ENCODE measurements around the gene ZNF565.
A peak's percentile ranks its signal among the peaks of the same experiment; 100 is the strongest.

ZNF565 gene

DNA sequence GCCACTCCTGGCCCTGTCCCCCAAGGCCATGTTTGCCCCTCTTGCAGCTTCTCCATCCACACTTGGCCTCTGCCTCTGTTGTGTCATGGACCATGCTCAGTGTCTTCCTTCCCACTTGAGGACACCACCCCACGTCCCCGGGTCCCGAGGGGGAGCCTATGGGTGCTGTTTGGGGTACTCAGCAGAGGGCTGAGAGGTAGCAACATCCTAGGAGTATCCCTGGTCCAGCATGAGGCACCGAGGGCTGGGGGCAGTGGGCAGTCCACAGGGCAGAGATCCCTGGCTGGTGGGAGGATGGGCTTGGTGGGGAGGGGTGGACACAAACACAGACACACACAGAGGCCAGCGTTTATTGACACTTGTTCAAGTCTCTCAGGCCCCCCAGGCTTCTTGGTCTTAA, 63.9 kb downstream of the ZNF565 start:
- DNase-seq (ENCODE audit: extremely low read depth, low read depth) = no peak
- TF ChIP-seq, protein P1, sequence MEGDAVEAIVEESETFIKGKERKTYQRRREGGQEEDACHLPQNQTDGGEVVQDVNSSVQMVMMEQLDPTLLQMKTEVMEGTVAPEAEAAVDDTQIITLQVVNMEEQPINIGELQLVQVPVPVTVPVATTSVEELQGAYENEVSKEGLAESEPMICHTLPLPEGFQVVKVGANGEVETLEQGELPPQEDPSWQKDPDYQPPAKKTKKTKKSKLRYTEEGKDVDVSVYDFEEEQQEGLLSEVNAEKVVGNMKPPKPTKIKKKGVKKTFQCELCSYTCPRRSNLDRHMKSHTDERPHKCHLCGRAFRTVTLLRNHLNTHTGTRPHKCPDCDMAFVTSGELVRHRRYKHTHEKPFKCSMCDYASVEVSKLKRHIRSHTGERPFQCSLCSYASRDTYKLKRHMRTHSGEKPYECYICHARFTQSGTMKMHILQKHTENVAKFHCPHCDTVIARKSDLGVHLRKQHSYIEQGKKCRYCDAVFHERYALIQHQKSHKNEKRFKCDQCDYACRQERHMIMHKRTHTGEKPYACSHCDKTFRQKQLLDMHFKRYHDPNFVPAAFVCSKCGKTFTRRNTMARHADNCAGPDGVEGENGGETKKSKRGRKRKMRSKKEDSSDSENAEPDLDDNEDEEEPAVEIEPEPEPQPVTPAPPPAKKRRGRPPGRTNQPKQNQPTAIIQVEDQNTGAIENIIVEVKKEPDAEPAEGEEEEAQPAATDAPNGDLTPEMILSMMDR (IDR thresholded peaks at IDR 0.05; ENCODE audit: low read depth, low read length, missing control alignments) = no peak
- H3K4me3 ChIP-seq (replicated peaks; ENCODE audit: low read depth, low read length) = no peak overlapping the region

DNA sequence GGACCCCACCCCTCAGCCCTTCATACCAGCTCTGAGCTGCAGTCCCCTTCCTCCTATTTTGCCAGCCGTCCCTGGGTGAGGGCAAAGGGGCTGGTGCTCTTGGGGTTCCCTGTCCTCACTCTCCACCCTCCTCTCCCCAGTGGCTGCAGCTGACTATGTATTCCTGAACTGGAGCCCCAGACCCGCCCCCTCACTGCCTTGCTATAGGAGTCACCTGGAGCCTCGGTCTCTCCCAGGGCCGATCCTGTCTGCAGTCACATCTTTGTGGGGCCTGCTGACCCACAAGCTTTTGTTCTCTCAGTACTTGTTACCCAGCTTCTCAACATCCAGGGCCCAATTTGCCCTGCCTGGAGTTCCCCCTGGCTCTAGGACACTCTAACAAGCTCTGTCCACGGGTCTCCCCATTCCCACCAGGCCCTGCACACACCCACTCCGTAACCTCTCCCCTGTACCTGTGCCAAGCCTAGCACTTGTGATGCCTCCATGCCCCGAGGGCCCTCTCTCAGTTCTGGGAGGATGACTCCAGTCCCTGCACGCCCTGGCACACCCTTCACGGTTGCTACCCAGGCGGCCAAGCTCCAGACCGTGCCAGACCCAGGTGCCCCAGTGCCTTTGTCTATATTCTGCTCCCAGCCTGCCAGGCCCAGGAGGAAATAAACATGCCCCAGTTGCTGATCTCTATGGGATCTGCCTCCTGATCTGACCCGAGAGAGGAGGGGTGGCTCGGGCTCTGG, 64.6 kb downstream of the ZNF565 start:
- no peak for DNase-seq (ENCODE audit: extremely low read depth, low read depth)
- TF ChIP-seq, protein P1 (IDR thresholded peaks at IDR 0.05; ENCODE audit: low read depth, low read length, missing control alignments) = no peak
- H3K4me3 ChIP-seq (replicated peaks; ENCODE audit: low read depth, low read length) = no peak overlapping the region

DNA sequence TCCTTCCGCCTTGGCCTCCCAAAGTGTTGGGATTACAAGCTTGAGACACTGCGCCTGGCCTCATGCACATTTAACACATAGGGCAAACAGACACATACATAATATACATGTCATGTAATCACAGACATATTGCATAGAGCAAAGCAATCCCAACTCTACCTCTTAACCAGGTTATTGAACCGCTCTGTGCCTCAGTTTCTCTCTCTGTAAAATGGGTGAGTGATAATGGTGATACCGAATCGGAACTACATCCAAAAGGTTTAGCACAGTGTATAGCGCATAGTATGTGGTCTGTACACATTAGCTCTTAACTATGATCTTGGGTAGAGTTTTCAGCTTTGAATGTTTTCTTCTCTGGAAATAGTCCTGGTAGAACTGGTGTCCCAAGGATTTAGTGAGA, 69.8 kb downstream of the ZNF565 start:
- DNase-seq (ENCODE audit: extremely low read depth, low read depth) = no peak
- TF ChIP-seq, protein P1 (IDR thresholded peaks at IDR 0.05; ENCODE audit: low read depth, low read length, missing control alignments) = no peak
- H3K4me3 ChIP-seq (replicated peaks; ENCODE audit: low read depth, low read length) = no peak overlapping the region

DNA sequence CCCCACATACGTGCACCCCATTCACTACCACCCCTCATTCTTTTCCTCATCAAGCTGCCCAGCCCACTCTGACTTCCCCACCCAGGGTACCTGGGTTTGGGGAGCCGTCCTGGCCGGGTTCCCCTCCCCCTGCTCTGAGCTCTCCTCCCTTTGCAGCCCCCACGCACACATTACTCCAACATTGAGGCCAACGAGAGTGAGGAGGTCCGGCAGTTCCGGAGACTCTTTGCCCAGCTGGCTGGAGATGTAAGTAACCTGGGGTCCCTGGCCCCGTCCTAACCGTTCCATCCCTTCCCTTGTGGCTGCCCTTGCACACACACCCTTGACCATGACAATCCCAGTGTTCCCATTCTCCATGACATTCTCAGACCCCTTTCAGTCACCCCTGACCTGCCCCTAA, 72.0 kb downstream of the ZNF565 start:
- H3K4me3 ChIP-seq (replicated peaks; ENCODE audit: low read depth, low read length) = no peak overlapping the region
- TF ChIP-seq, protein P1 (IDR thresholded peaks at IDR 0.05; ENCODE audit: low read depth, low read length, missing control alignments) = no peak
- no peak for DNase-seq (ENCODE audit: extremely low read depth, low read depth)

DNA sequence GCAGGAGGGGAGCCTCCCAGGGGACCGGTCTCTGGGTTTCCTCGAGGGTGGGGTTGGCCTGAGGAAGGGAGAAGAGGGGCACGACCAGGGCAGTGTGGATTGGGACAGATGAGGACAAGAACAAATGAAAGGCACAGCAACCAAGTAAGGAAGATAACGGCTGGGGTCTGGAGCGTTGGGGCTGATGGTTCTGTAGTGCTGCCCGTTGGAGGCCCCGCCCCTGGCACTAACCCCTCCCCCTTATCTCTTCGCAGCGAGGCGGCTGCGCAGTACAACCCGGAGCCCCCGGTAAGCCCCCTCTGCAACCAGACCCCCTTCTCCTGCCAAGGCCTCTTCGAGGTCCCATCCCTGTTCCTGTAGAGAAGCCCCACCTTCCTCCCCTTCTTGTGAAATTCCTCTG, 72.4 kb downstream of the ZNF565 start:
- DNase-seq (ENCODE audit: extremely low read depth, low read depth) = no peak
- TF ChIP-seq, protein P1 (IDR thresholded peaks at IDR 0.05; ENCODE audit: low read depth, low read length, missing control alignments) = no peak
- H3K4me3 ChIP-seq (replicated peaks; ENCODE audit: low read depth, low read length) = no peak overlapping the region; the same call in 1 of the 2 replicates

DNA sequence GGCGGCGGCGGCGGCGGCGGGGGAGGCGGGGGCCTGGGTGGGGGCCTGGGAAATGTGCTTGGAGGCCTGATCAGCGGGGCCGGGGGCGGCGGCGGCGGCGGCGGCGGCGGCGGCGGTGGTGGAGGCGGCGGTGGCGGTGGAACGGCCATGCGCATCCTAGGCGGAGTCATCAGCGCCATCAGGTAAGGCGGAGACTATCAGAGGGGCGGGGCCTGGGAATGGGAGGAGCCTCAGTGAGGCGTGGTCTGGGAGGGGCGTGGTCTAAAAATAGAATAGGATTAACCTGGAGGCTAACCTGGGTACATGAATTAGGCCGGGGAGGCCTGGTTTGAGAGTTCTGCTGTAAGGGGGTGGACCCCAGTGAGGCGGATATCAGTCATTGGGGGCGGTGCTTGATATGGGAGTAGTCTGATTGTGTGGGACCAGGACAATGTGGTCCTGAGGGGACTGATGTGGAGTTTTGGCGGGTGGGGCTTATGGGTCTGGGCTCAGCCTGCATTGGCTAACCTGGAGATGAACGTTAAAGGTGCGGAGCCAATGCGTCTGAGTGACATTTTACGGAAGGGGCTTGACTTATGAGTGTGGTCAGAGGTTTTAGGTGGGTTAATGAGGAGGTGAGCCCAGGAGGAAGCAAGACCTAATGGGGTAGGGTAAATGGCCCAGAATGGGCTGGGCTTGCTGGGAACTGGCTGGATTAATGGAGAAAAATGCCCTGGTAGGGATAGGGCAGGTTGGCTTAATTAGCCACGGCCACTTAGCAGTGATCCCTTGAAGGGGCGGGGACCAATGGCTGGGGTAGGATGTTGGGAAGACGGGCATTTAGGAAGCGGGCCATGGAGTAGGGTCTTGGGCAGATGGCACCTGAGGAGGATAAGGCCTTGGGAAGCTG, 73.2 kb downstream of the ZNF565 start:
- DNase-seq (ENCODE audit: extremely low read depth, low read depth) = peak; percentile 59
- peak overlapping the region; percentile 99 for H3K4me3 ChIP-seq (replicated peaks; ENCODE audit: low read depth, low read length)
- TF ChIP-seq, protein P1 (IDR thresholded peaks at IDR 0.05; ENCODE audit: low read depth, low read length, missing control alignments) = no peak
